GM23338 (cell line): ENCODE measurements around the gene GPR61. TPM values are rescaled to one million over a fixed set of nuclear protein-coding genes. Genes with fewer than 3 reads are reported as not detected.

Source experiments
- ATAC-seq: fragments of 200-7000 bp; cut with Tn5 transposase; 3 replicates; pipeline ENCODE4 v1.9.1; 2020
- DNase-seq: peaks from one replicate; pipeline ENCODE4 v3.0.0-alpha.2; 2015; ENCODE audit warnings: low spot score
- H2AFZ ChIP-seq: fragments of 200-600 bp; sonication (generic); 2 replicates; pipeline ENCODE4 v1.8.0; 2016; ENCODE audit warnings: antibody characterized with exemption, mild to moderate bottlenecking, moderate library complexity
- H3F3A ChIP-seq: fragments of 200-600 bp; sonication (generic); replicated peaks from 2 replicates; pipeline ENCODE4 v1.8.0; 2017; ENCODE audit warnings: antibody characterized with exemption, mixed run types, low read depth
- H3K27ac ChIP-seq: fragments of 200-600 bp; sonication (generic); 2 replicates; pipeline ENCODE4 v1.6.1; 2016; ENCODE audit warnings: low read depth
- H3K27me3 ChIP-seq: fragments of 200-600 bp; sonication (generic); 2 replicates; pipeline ENCODE4 v1.8.0; 2016; ENCODE audit warnings: mild to moderate bottlenecking, mixed run types, moderate library complexity; ENCODE audit not compliant: insufficient read depth
- H3K36me3 ChIP-seq: fragments of 200-600 bp; sonication (generic); 2 replicates; pipeline ENCODE4 v1.8.0; 2016; ENCODE audit warnings: mild to moderate bottlenecking; ENCODE audit not compliant: insufficient read depth
- H3K4me1 ChIP-seq: fragments of 200-600 bp; sonication (generic); 2 replicates; pipeline ENCODE4 v1.8.0; 2016; ENCODE audit warnings: mild to moderate bottlenecking, moderate library complexity; ENCODE audit not compliant: insufficient read depth
- H3K4me2 ChIP-seq: fragments of 200-600 bp; sonication (generic); 2 replicates; pipeline ENCODE4 v1.7.1; 2017; ENCODE audit warnings: mixed run types
- H3K4me3 ChIP-seq: fragments of 200-600 bp; sonication (generic); 2 replicates; pipeline ENCODE4 v1.6.1; 2016; ENCODE audit warnings: mixed run types
- H3K79me2 ChIP-seq: fragments of 200-600 bp; sonication (generic); replicated peaks from 2 replicates; pipeline ENCODE4 v1.8.0; 2017; ENCODE audit warnings: mild to moderate bottlenecking; ENCODE audit not compliant: insufficient read depth
- H3K9me2 ChIP-seq: fragments of 200-600 bp; sonication (generic); 2 replicates; pipeline ENCODE4 v1.8.0; 2017; ENCODE audit not compliant: insufficient read depth
- H4K20me1 ChIP-seq: fragments of 200-600 bp; sonication (generic); replicated peaks from 2 replicates; pipeline ENCODE4 v1.8.0; 2017; ENCODE audit warnings: mild to moderate bottlenecking; ENCODE audit not compliant: insufficient read depth
- H3K27ac Mint-ChIP-seq: 2 replicates; pipeline ENCODE4 v1.8.0; 2020; ENCODE audit warnings: inconsistent platforms, mild to moderate bottlenecking, moderate library complexity, mixed read lengths
- H3K27me3 Mint-ChIP-seq: 3 replicates; pipeline ENCODE4 v1.8.0; 2022; ENCODE audit warnings: low read depth, mild to moderate bottlenecking, moderate library complexity, mixed read lengths, inconsistent platforms; ENCODE audit not compliant: insufficient read depth, poor library complexity
- H3K36me3 Mint-ChIP-seq: 3 replicates; pipeline ENCODE4 v1.8.0; 2021; ENCODE audit warnings: low read depth, mild to moderate bottlenecking, inconsistent platforms, moderate library complexity, mixed read lengths
- H3K4me1 Mint-ChIP-seq: 3 replicates; pipeline ENCODE4 v1.8.0; 2020; ENCODE audit warnings: mild to moderate bottlenecking, inconsistent platforms, mixed read lengths
- H3K4me3 Mint-ChIP-seq: 3 replicates; pipeline ENCODE4 v1.8.0; 2021; ENCODE audit warnings: moderate library complexity, mild to moderate bottlenecking, inconsistent platforms, mixed read lengths
- H3K9me3 Mint-ChIP-seq: 3 replicates; pipeline ENCODE4 v1.8.0; 2020; ENCODE audit warnings: moderate library complexity, mild to moderate bottlenecking, inconsistent platforms, mixed read lengths
- CTCF ChIP-seq, 2 experiments: fragments of 200-600 bp in 1 of 2; sonication (generic) in 1 of 2; conservative IDR thresholded peaks; 2 replicates each; pipeline versions ENCODE4 v1.5.1 to v1.6.1; 2016 to 2017; ENCODE audit warnings: antibody characterized with exemption in 2 of 2, low read depth in 2 of 2, mild to moderate bottlenecking in 2 of 2, moderate library complexity in 1 of 2
- ETS1 ChIP-seq: IDR thresholded peaks from 2 replicates; pipeline ENCODE4 v1.6.1; 2016; ENCODE audit warnings: antibody characterized with exemption
- NANOG ChIP-seq: IDR thresholded peaks from 2 replicates; pipeline ENCODE4 v1.6.1; 2016; ENCODE audit warnings: antibody characterized with exemption, borderline replicate concordance
- STAT1 ChIP-seq: IDR thresholded peaks from one replicate; pipeline ENCODE4 v1.6.1; 2016; ENCODE audit warnings: antibody characterized with exemption; ENCODE audit not compliant: unreplicated experiment
- ZNF331 ChIP-seq: fragments of 250-450 bp; sonication (Bioruptor Pico); IDR thresholded peaks from 2 replicates; pipeline ENCODE4 v1.5.0; 2020; ENCODE audit warnings: low read depth, mild to moderate bottlenecking, moderate library complexity
- polyA plus RNA-seq: library from polyadenylated mRNA; unstranded; fragments of >200 nt; fragmentation: Nextera tagmentation; extraction: Ambion mirVana; gene quantifications from 2 replicates; pipeline ENCODE4 v1.2.1, GENCODE V29; 2016
- total RNA-seq: library from RNA; depleted of rRNA; stranded (reverse); fragments of >200 nt; shearing (Covaris generic); gene quantifications from 2 replicates; pipeline ENCODE4 v1.2.3, GENCODE V29; 2014

Gene GPR61
- total and polyA plus RNA-seq, 2 experiments from 2014 or later = 0.13 TPM; not detected in 1

- Histone ChIP-seq H3F3A (no peaks in the 10 kb centered on the region; the same call in 1 of the 2 replicates), H3K9me2 (no peaks in the 10 kb centered on the region), H3K27me3 (no peaks in the 10 kb centered on the region), H3K4me3 (no peak overlapping the region), H3K4me1 (peaks cover 16% of the 10 kb centered on the region), H3K79me2 (no peaks in the 10 kb centered on the region), H3K4me2 (peak overlapping the region; percentile 55; the same call in 1 of the 2 replicates), H3K27ac (no peak overlapping the region), H3K36me3 (no peaks in the 10 kb centered on the region), H4K20me1 (no peaks in the 10 kb centered on the region), H2AFZ (no peak overlapping the region; the same call in 1 of the 2 replicates)
- Mint-ChIP-seq H3K4me3 (no peak overlapping the region), H3K9me3 (no peaks in the 10 kb centered on the region), H3K27ac (peak overlapping the region; percentile 83; the same call in 1 of the 2 replicates), H3K27me3 (peaks cover 19% of the 10 kb centered on the region), H3K36me3 (peaks cover 11% of the 10 kb centered on the region), H3K4me1 (peaks cover 25% of the 10 kb centered on the region)
- DNase-seq = no peak
- TF ChIP-seq STAT1 (no peak), ZNF331 (CRISPR knock-in tag) (no peak)
- peak; percentile 3 for ATAC-seq
Observed at GRCh38 chr1:109497449-109498160, 42.1 kb upstream of the GPR61 start.

- Mint-ChIP-seq H3K36me3 (peaks cover 11% of the 10 kb centered on the region), H3K27me3 (peaks cover 19% of the 10 kb centered on the region), H3K4me3 (no peak overlapping the region; the same call in 2 of the 3 replicates), H3K27ac (peak overlapping the region; percentile 68; the same call in 1 of the 2 replicates), H3K9me3 (no peaks in the 10 kb centered on the region), H3K4me1 (peaks cover 28% of the 10 kb centered on the region)
- Histone ChIP-seq H3K4me1 (peaks cover 16% of the 10 kb centered on the region), H3K36me3 (no peaks in the 10 kb centered on the region), H4K20me1 (no peaks in the 10 kb centered on the region), H3K9me2 (no peaks in the 10 kb centered on the region), H3K27me3 (no peaks in the 10 kb centered on the region), H3K4me2 (peak overlapping the region; percentile 55; the same call in 1 of the 2 replicates), H3K79me2 (no peaks in the 10 kb centered on the region), H2AFZ (no peak overlapping the region; the same call in 1 of the 2 replicates), H3K4me3 (no peak overlapping the region), H3K27ac (no peak overlapping the region), H3F3A (no peaks in the 10 kb centered on the region; the same call in 1 of the 2 replicates)
- DNase-seq (peak; percentile 84), ATAC-seq (peak; percentile 57)
- no peak for TF ChIP-seq ETS1
- TF ChIP-seq CTCF (conservative IDR thresholded peaks at IDR 0.05; ENCODE audit: low read depth in 2 of 2) = peak; percentile 58 to 90
Observed at GRCh38 chr1:109498161-109498801, 41.4 kb upstream of the GPR61 start.

GRCh38 chr1:109499081-109499480 is 40.6 kb upstream of the GPR61 start:
- H3K4me2 ChIP-seq = no peak overlapping the region
- DNase-seq (no peak), ATAC-seq (no peak)
- Mint-ChIP-seq H3K4me1 (peaks cover 28% of the 10 kb centered on the region), H3K27ac (peak overlapping the region; percentile 40), H3K27me3 (peaks cover 17% of the 10 kb centered on the region), H3K4me3 (no peak overlapping the region), H3K9me3 (no peaks in the 10 kb centered on the region), H3K36me3 (peaks cover 11% of the 10 kb centered on the region)
- H3K9me2 ChIP-seq = no peaks in the 10 kb centered on the region
- no peaks in the 10 kb centered on the region for H3K36me3 ChIP-seq
- no peaks in the 10 kb centered on the region for H4K20me1 ChIP-seq
- H3K4me3 ChIP-seq = no peak overlapping the region
- no peak overlapping the region for H3K27ac ChIP-seq
- peaks cover 16% of the 10 kb centered on the region for H3K4me1 ChIP-seq
- no peak overlapping the region for H2AFZ ChIP-seq
- H3F3A ChIP-seq = no peaks in the 10 kb centered on the region
- no peaks in the 10 kb centered on the region for H3K79me2 ChIP-seq
- no peaks in the 10 kb centered on the region for H3K27me3 ChIP-seq
- no peak for TF ChIP-seq NANOG
